Sigmoid colon (tissue), 7 donors: Measurements from ENCODE around the gene SMC6. TPM values are rescaled to one million over a fixed set of nuclear protein-coding genes. Genes with fewer than 3 reads are reported as not detected.

Source experiments
- DNase-seq: peaks from one replicate; pipeline ENCODE4 v3.0.0-alpha.2; 2019
- H3K27ac ChIP-seq, 4 donors: fragments of 200-600 bp; sonication (generic); one replicate each; pipeline ENCODE4 v1.5.1; 2016 to 2019; ENCODE audit warnings: mild to moderate bottlenecking in 1 of 4
- H3K27me3 ChIP-seq, 3 donors: fragments of 200-600 bp; sonication (generic); one replicate each; pipeline ENCODE4 v1.5.1; 2019; ENCODE audit warnings: mild to moderate bottlenecking in 1 of 3
- H3K36me3 ChIP-seq, 4 donors: fragments of 200-600 bp; sonication (generic); one replicate each; pipeline ENCODE4 v1.5.1; 2016 to 2019
- H3K4me1 ChIP-seq, 4 donors: fragments of 200-600 bp; sonication (generic); one replicate each; pipeline ENCODE4 v1.5.1; 2017 to 2019
- H3K4me3 ChIP-seq, 4 donors: fragments of 200-600 bp; sonication (generic); one replicate each; pipeline ENCODE4 v1.5.1; 2017 to 2019; ENCODE audit warnings: mild to moderate bottlenecking in 2 of 4, moderate library complexity in 1 of 4
- H3K9me3 ChIP-seq, 4 donors: fragments of 200-600 bp in 3 of 4; sonication (generic) in 3 of 4; one replicate each; pipeline versions ENCODE4 v1.5.1 to v1.6.1; 2013 to 2019
- CTCF ChIP-seq, 4 experiments: fragments of 450-650 bp in 3 of 4; fragments of 200-600 bp in 1 of 4; IDR thresholded peaks; one replicate each; pipeline ENCODE4 v1.5.1; 2016 to 2019; ENCODE audit warnings: antibody characterized with exemption in 4 of 4, mild to moderate bottlenecking in 3 of 4, moderate library complexity in 2 of 4
- EP300 ChIP-seq, 4 donors: sonication (generic); formaldehyde crosslinking; IDR thresholded peaks; one replicate each; pipeline ENCODE4 v1.6.1; 2017; ENCODE audit warnings: antibody characterized with exemption in 4 of 4
- POLR2A ChIP-seq, 2 donors: fragments of 450-650 bp; IDR thresholded peaks; one replicate each; pipeline ENCODE4 v1.6.1; 2016; ENCODE audit warnings: antibody characterized with exemption in 2 of 2, mild to moderate bottlenecking in 2 of 2, moderate library complexity in 2 of 2
- POLR2AphosphoS5 ChIP-seq, 4 donors: sonication (generic); formaldehyde crosslinking; IDR thresholded peaks; one replicate each; pipeline ENCODE4 v1.6.1; 2017; ENCODE audit warnings: antibody characterized with exemption in 4 of 4
- WGBS, 2 donors: extraction: QIAGEN DNeasy Blood & Tissue Kit; methylation state at CpG; one replicate each; pipeline ENCODE4 v1.1.7; 2013; 5-methylcytosine and 5-hydroxymethylcytosine counted together
- intact Hi-C: fragments of 100-400 bp; cut with DNase I; formaldehyde crosslinking; loops from one replicate; pipeline ENCODE4 v1.15.1; 2023
- polyA plus RNA-seq, 3 donors: library from polyadenylated mRNA; stranded (reverse); fragments of 200-250 nt; gene quantifications; one replicate each; pipeline ENCODE4 v1.2.3, GENCODE V29; 2013
- total RNA-seq, 4 donors: library from RNA; depleted of rRNA; stranded (reverse); fragments of >200 nt; gene quantifications; one replicate each; pipeline ENCODE4 v1.1.0, GENCODE V29; 2016
- donor health status: healthy with polysubstance abuse.
- donor health status: Bipolar disorder and iron deficiency.
- donor health status: healthy.

Gene SMC6
- total and polyA plus RNA-seq, 7 donors, result 6.6 to 15.8 (median 10.7) TPM

GRCh38 chr2:17719562-17720371 is 33.8 kb downstream of the SMC6 start:
- no peak for DNase-seq
- Histone ChIP-seq H3K9me3 (no peaks in the 10 kb centered on the region), H3K4me1 (no peaks in the 10 kb centered on the region), H3K4me3 (no peak overlapping the region), H3K27me3 (no peaks in the 10 kb centered on the region), H3K27ac (no peak overlapping the region), H3K36me3 (peaks cover 0 to 70% (median 15%) of the 10 kb centered on the region in 4 donors)
- intact Hi-C loops, result loop anchor here (5.0 to 10.0 kb wide), 2 partner anchors 113 to 655 kb away; no protein-coding TSS in a partner anchor
- TF ChIP-seq POLR2A (IDR thresholded peaks at IDR 0.05), result no peak
- no peak for TF ChIP-seq EP300 (IDR thresholded peaks at IDR 0.05)
- TF ChIP-seq CTCF (IDR thresholded peaks at IDR 0.05), result peak in 3 of 4 experiments; percentile 48 to 74 (median 64)
- TF ChIP-seq POLR2AphosphoS5 (IDR thresholded peaks at IDR 0.05), result no peak
- 71 to 77% methylated on average over 4 of the region's 4 CpGs for WGBS, 2 donors

- intact Hi-C loops, result loop anchor here (5.0 kb wide), 1 partner anchor 114 kb away; no protein-coding TSS in a partner anchor
- no peak for DNase-seq
- H3K9me3 ChIP-seq, result no peaks in the 10 kb centered on the region
- H3K4me1 ChIP-seq, result no peaks in the 10 kb centered on the region
- TF ChIP-seq EP300 (IDR thresholded peaks at IDR 0.05) (no peak), CTCF (IDR thresholded peaks at IDR 0.05) (no peak), POLR2AphosphoS5 (IDR thresholded peaks at IDR 0.05) (no peak), POLR2A (IDR thresholded peaks at IDR 0.05) (no peak)
- H3K27ac ChIP-seq, result no peak overlapping the region
- H3K36me3 ChIP-seq, result peaks cover 0 to 70% (median 17%) of the 10 kb centered on the region in 4 donors
- no peaks in the 10 kb centered on the region for H3K27me3 ChIP-seq
- H3K4me3 ChIP-seq, result no peak overlapping the region
- WGBS, 2 donors, result 88 to 92% methylated on average over 5 of the region's 5 CpGs
Observed at GRCh38 chr2:17718689-17719088, 34.9 kb downstream of the SMC6 start.

GRCh38 chr2:17717666-17718065 is 35.9 kb downstream of the SMC6 start:
- H3K4me3 ChIP-seq, result no peak overlapping the region
- TF ChIP-seq POLR2AphosphoS5 (IDR thresholded peaks at IDR 0.05) (no peak), EP300 (IDR thresholded peaks at IDR 0.05) (no peak), CTCF (IDR thresholded peaks at IDR 0.05) (no peak), POLR2A (IDR thresholded peaks at IDR 0.05) (no peak)
- 94 to 95% methylated on average over 4 of the region's 4 CpGs for WGBS, 2 donors
- intact Hi-C loops, result loop anchor here (5.0 kb wide), 1 partner anchor 115 kb away; no protein-coding TSS in a partner anchor
- no peak for DNase-seq
- H3K36me3 ChIP-seq, result peaks cover 0 to 75% (median 17%) of the 10 kb centered on the region in 4 donors
- H3K9me3 ChIP-seq, result no peaks in the 10 kb centered on the region
- no peaks in the 10 kb centered on the region for H3K27me3 ChIP-seq
- H3K4me1 ChIP-seq, result no peaks in the 10 kb centered on the region
- no peak overlapping the region for H3K27ac ChIP-seq

- intact Hi-C loops, result no loop called here
Observed at GRCh38 chr2:17713291-17713690, 40.3 kb downstream of the SMC6 start.

GRCh38 chr2:17710547-17711248 is 42.9 kb downstream of the SMC6 start:
- intact Hi-C loops, result no loop called here
- WGBS, 2 donors, result 94 to 96% methylated on average over 9 of the region's 9 CpGs
- peaks cover 0 to 67% (median 11%) of the 10 kb centered on the region in 4 donors for H3K36me3 ChIP-seq

More at GRCh38 chr2:17713291-17713690, 40.3 kb downstream of the SMC6 start:
- WGBS, 2 donors, result 96 to 98% methylated on average over 1 of the region's 1 CpG
- no peak overlapping the region for H3K4me3 ChIP-seq
- no peaks in the 10 kb centered on the region for H3K4me1 ChIP-seq
- H3K36me3 ChIP-seq, result peaks cover 0 to 75% (median 18%) of the 10 kb centered on the region in 4 donors
- no peak for DNase-seq
- no peak overlapping the region for H3K27ac ChIP-seq
- TF ChIP-seq EP300 (IDR thresholded peaks at IDR 0.05), result no peak
- TF ChIP-seq POLR2AphosphoS5 (IDR thresholded peaks at IDR 0.05), result no peak
- no peaks in the 10 kb centered on the region for H3K9me3 ChIP-seq
- no peaks in the 10 kb centered on the region for H3K27me3 ChIP-seq

More at GRCh38 chr2:17710547-17711248, 42.9 kb downstream of the SMC6 start:
- no peak for DNase-seq
- TF ChIP-seq POLR2AphosphoS5 (IDR thresholded peaks at IDR 0.05) (no peak), CTCF (IDR thresholded peaks at IDR 0.05) (no peak), POLR2A (IDR thresholded peaks at IDR 0.05) (no peak), EP300 (IDR thresholded peaks at IDR 0.05) (no peak)
- no peak overlapping the region for H3K27ac ChIP-seq
- H3K4me3 ChIP-seq, result no peak overlapping the region
- no peaks in the 10 kb centered on the region for H3K27me3 ChIP-seq
- no peaks in the 10 kb centered on the region for H3K9me3 ChIP-seq
- H3K4me1 ChIP-seq, result no peaks in the 10 kb centered on the region
